Measurements from ENCODE around the gene ADRA1B. TPM values are rescaled to one million over a fixed set of nuclear protein-coding genes. Genes with fewer than 3 reads are reported as not detected.

Gene ADRA1B
- total RNA-seq, 1 donor from 2014 or later: 2.7 TPM

Other genes with a start within 250 kb of the ADRA1B start
- gene TTC1, start 92.7 kb downstream of the ADRA1B start, total RNA-seq: 114 TPM
- gene PWWP2A, start 203.0 kb downstream of the ADRA1B start, total RNA-seq: 13.2 TPM